Activated CD4-positive, alpha-beta T cell treated with anti-CD3 and anti-CD28 coated beads for 48 hours (primary cell): ENCODE measurements around the gene ARL3.

Experiments used
- DNase-seq: peaks from one replicate; pipeline ENCODE4 v3.0.0-alpha.2; 2020

The ARL3 gene

DNA sequence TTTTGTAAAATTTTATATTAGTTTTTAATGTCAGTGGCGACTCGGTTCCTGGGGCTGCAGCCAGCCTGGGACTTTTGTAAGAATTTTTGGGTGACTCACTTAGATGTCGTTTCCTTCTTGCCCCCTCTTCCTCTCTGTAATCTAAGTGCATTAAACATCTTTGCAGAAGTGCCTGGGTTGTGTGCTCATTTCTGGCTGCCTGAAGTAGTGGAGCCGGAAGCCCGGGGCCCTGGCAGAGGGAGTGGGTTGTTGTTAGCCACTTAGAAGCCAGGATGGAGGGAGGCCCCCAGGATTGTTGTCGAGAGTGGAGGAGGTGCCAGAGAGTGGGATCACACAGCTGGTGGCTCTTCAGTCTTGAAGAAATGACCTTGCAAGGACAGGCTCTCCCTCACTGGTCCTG is 80.9 kb downstream of the ARL3 start:
- DNase-seq = peak; percentile 64

DNA sequence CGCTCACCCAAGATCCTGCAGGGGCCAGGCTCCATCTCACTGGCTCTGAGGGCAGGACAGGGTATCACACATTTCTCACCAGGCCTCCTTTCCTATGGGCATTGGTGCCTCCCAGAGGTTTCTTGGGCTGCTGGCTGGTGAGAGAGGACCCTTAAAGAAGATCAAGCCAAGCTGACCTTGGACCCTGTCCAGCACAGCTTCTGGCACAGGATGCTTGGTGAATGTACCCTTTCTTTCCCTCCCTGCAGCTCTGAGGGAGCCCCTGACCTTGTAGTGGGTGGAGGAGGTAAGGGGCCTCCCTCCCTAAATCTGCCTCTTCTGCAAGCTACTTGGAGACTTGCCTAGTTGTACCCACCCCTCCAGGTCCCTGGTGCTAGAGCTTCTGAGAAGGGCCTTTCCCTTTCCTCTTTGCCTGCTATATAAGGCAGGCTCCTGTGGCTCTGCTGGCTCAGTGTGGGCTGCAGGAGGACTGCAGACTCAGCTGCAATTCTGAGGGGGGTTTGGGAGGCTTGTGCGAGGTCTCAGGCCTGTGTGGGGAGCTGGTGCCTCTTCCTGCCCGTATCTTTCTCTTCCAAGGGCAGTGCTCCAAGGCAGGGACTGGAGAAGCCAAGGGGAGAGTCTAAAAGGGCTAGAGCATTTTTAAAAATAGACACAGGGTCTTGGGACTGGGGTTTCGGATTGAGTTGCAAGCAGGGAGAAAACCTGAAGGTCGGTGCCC is 81.6 kb downstream of the ARL3 start:
- DNase-seq = no peak

DNA sequence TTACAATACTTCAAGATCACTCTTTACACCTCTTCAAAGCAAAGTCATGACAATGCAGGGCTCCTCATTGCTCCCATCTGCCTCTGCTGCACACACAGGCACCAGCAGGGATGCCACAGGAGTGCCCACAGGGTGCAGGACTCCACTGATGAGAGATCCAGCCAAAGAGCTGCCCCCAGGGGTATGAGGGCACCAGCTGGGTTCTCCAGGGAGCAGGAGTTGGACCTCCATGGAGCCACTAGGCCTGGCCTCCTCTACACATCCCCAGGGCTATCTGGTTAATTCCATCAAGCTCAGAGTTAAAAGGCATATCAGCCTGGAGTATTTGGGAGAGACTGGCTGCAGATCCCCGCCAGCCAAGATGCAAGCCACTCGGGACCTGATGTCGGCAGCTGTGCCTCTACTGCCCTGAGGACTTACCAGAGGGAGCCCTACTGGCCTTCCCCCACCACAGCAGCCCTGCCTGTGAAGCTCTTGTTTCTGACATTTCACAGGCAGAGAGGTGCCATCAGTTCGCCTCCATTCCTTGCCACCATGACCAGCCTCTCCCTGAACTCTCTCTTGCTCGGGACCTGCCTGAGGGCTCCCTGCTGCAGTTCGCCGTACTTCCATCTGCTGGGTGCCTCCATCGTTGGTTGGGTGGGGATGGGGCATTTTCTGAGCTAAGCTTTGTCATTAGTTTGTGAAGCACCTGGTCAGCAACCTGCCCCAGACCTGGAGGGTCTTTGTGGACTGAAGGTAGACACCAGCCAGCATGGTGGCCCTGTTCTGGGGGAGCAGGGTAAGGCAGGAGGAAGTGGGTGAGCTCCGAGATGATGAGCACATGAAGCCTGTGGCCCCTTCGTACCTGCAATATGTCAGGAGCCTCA is 82.4 kb downstream of the ARL3 start:
- DNase-seq = no peak

DNA sequence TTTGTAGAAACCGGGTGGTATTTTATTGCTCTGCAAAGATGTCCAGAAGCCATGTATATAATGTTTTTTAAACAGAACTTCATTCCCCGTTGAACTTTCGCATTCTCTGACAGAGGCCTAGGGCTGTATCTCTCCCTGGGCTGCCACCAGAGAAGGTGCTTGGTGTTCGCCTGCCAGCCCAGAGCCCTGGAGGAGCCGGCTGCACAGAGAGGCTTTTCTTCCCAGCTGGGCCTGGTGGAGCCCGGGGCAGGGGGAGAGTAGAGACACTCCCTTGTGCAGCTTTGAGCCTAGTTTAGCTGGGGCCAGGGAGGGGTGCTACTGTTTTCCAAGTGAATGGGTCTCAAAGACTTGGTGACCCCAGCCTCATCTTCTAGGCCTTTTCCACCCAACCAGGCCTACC is 83.5 kb downstream of the ARL3 start:
- no peak for DNase-seq

DNA sequence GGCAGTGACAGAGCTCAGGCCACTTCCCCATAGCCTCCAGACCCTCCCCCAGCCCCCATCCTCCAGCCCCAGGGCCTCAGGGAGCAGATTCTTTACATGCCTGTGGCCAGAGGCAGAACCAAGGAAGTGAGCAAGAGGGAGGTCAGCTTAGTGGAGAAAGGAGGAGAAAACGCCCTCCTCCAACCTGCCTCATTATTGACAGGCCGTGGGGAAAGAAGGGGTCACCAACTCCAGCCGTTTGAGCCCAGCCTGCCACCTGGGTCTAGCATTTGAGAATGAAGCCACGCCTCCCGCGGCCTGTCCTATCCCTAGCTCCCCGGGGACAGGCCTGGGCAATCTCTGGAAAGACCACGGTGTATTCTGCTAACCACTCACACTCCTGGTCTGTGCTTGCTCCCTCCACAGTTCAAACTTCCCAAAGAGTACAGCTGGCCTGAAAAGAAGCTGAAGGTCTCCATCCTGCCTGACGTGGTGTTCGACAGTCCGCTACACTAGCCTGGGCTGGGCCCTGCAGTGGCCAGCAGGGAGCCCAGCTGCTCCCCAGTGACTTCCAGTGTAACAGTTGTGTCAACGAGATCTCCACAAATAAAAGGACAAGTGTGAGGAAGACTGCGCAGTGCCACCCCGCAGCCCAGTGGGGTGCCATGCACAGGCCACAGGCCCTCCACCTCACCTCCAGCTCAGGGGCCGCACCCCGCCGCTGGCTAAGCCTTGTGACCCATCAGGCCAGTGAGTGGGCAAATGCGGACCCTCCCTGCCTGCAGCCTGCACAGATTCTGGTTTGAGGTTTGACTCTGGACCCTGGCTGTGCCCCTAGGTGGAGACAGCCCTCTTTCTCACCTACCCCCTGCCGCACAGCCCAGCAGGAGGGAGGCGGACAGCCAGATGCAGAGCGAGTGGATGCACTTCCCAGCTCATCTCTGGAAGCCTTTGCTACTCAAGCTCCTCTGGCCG is 84.3 kb downstream of the ARL3 start:
- DNase-seq = no peak

DNA sequence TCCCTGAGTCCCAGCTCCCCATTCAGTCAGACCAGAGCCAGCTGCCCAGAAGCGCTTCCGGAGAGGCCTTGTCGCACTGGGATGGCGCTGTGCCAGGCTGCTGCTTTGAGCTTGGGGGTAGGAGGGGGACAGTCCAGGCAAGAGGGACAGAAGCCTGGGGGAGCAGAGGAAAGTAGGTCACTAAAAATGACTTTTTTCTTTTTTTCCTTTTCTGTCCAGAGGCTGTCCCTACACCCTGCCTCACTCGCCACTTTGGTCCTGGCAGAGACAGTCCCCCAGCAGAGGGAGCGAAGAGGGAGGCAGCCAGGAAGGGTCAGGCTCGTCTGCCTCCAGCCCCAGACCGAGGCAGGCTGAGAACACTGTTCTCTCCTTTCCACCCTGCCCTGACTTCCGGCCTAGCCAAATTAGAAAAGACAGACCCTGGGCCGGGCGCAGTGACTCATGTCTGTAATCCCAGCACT is 85.7 kb downstream of the ARL3 start:
- no peak for DNase-seq

DNA sequence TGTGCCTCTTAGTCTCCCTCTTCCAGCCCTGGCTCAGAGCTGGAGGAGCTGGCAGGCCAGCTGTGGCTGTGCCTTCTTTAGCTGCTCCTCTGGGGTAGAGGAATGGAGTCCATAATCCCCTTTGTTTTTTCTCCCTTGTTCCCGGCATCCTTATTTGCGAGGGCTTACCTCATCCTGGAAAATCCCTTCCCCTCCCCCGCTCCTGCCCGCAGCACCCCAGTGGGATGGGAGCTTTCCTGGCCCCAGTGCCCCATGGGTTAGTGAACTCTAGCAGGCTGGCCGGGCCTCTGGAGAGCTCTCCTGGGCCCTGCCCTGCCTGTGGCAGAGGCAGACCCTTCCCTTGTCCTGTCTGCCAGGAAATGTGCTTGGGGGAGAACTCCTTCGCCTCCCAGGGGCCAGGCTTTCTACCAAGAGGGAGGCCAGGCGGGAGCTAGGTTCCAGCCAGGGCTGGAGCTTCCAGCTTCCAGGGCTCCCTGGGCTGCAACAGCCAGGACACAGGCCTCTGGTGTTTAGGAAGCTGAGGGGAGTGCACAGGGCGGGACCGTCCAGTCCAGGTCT is 86.4 kb downstream of the ARL3 start:
- no peak for DNase-seq

DNA sequence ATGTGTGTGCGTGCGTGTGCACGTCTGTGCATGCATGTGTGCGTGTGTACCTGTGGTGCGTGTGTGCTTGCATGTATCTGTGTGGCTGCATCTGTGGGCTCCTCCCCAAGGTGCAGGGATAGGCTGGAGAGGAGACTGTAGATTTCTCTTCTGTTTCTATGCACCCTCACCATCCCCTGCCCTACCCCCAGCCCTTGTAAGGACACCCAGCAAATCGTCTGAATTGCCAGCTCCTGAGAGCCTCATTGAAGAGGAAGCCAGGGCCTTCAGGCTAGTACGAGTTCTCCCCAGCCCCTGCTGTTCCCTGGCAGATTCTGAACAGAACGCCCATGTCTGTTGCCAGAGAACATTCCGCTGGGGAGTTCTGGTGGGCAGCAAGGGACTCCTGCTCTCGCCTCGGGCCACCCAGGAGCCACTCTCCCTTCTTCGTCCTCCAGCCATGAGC is 86.9 kb downstream of the ARL3 start:
- no peak for DNase-seq

DNA sequence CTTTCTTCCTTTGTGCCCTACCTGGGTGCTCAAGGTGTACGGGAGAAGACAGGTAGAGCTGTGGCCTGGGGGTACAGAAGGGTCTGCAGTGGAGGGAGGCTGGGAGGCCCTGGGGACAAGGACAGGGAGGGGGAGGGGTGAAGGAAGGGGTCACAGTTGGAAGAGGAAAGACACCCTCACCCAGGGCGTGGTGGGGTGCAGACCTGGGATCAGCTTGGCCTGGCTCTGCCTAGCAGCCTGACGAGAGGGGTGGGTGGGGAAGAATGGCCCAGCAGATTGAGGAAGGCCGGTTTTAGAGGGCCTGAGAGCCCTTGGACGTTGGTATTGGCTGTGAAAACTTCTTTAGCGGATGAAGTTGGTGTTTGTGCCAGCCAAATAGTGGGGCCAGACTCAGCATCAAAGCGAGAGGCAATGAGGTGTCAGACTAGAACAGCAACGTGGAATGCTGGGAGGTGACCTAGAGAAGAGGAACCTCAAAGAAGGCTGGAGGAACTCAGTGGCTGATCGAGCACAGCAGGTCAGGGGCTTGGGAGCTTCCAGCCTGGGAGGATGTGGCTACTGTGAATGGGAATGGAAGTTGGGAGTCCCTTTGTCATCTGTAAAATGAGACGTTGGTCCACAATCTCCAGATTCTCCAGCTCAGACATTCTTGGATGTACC is 88.0 kb downstream of the ARL3 start:
- no peak for DNase-seq

DNA sequence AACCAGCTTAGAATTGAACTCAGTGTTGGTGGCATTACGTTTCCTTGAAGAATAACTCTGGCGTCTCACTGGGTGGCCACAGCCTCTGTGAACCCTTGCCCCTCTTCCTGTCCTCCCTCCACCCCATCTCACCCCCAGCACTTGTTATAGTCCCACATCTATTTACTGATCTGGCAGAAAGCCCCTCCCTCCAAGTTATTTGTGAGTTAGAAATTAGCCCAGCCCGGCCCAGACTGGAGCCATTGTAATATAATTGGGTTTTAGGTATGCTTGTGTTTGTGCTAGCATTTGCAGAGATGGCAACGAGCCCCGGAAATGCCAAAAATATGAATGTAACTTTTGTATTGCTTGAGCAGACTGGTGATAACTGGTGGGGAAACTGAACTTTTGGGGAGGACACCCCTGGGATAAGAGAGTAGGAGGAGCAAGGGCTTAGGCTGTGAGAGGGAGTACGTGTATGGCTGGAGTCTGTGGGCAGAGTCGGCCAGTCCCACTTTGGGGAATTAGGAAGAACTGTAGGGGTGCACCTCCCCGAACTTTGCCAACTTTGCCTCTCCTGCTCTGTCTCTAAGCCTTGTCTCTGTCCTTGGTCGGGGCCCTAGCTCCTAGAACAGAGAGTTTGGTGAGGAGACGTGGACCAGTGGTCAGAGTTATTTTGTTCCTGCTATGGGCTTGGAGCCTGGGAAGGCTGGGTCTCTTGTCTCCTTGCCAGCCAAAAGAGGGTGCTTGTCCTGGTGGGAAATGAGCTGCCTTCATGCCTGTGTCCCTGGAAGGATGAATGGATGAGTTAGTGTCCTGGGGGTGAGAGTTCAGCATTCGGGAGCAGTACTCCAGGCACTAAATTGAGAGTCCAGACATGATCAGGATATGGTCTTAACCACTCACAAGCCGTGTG is 89.2 kb downstream of the ARL3 start:
- no peak for DNase-seq

DNA sequence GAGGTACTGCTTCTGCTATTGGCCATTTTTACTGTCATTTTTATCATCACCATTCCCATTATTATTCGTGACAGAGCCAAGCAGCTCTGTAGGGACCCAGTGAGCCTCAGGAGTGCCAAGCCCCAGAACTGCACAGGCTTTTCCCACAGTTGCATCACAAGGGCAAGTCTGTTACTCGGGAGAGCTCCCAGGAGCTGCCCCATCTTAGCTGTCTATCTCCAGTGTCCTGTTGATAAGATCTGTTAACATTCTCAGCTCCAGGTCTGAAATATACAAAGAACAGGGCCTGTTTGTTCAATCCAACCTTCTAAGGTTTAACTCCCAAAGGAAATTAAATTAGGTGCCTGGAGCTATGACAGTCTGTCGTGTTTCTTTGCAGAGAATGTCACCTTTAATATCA is 90.1 kb downstream of the ARL3 start:
- no peak for DNase-seq
